PC-3 (cell line): Measurements from ENCODE around the gene KAT7.

Experiments used
- EZH2phosphoT487 ChIP-seq: fragments of 300-600 bp; sonication (generic); IDR thresholded peaks from 2 replicates; pipeline ENCODE4 v1.6.1; 2018; ENCODE audit warnings: mild to moderate bottlenecking, antibody characterized with exemption, low read length, borderline replicate concordance
- TF ChIP-seq, protein P1 (sequence below): fragments of 300-600 bp; sonication (generic); conservative IDR thresholded peaks from 2 replicates; pipeline ENCODE4 v1.5.1; 2017; ENCODE audit warnings: antibody characterized with exemption, low read depth, mild to moderate bottlenecking, low read length

DNA sequence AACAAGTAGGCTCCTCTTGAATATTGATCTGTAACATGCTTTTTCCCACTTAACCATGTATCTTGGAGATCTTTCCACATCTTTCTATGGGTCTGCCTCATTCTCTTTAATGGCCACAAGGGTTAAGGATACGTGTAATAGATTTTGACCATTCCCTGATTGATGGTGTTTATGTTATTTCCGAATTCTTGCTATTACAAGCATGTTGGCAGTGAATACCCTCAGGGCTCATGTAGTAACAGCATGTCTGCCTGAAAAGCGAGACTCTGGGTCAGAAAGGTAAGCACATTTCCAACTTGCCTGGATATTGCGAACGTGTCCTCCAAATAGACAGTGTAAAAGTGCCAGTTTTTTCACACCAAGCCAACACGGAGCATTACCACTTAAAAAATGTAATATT is 54.4 kb downstream of the KAT7 start:
- TF ChIP-seq, protein P1, sequence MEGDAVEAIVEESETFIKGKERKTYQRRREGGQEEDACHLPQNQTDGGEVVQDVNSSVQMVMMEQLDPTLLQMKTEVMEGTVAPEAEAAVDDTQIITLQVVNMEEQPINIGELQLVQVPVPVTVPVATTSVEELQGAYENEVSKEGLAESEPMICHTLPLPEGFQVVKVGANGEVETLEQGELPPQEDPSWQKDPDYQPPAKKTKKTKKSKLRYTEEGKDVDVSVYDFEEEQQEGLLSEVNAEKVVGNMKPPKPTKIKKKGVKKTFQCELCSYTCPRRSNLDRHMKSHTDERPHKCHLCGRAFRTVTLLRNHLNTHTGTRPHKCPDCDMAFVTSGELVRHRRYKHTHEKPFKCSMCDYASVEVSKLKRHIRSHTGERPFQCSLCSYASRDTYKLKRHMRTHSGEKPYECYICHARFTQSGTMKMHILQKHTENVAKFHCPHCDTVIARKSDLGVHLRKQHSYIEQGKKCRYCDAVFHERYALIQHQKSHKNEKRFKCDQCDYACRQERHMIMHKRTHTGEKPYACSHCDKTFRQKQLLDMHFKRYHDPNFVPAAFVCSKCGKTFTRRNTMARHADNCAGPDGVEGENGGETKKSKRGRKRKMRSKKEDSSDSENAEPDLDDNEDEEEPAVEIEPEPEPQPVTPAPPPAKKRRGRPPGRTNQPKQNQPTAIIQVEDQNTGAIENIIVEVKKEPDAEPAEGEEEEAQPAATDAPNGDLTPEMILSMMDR: no peak
- TF ChIP-seq EZH2phosphoT487: no peak
